ENCODE data around the gene RNU6-7. TPM values are rescaled to one million over a fixed set of nuclear protein-coding genes. Genes with fewer than 3 reads are reported as not detected.

Gene RNU6-7
- total RNA-seq, 2 donors from 2014 or later: not detected

GRCh38 chr14:32232481-32232880 lies 30.6 kb downstream of the RNU6-7 start:
- no peak for TF ChIP-seq CTCF (conservative IDR thresholded peaks at IDR 0.05)
- no peaks in the 10 kb centered on the region for H3K36me3 ChIP-seq (ENCODE audit: control insufficient read depth, insufficient read depth, low read length)
- H3K27ac ChIP-seq (ENCODE audit: low read depth, low read length): no peak overlapping the region
- H3K9me3 ChIP-seq (ENCODE audit: control insufficient read depth, low read length): no peaks in the 10 kb centered on the region
- no peak overlapping the region for H3K4me3 Mint-ChIP-seq
- no peaks in the 10 kb centered on the region for H3K27me3 ChIP-seq (ENCODE audit: control insufficient read depth, insufficient read depth, low read length, poor library complexity, severe bottlenecking)
- no peak overlapping the region for H3K9ac ChIP-seq (ENCODE audit: extremely low read depth, low read length, poor library complexity, severe bottlenecking)
- H3K4me1 Mint-ChIP-seq: peaks cover 25% of the 10 kb centered on the region
- H3K9me3 Mint-ChIP-seq: peaks cover 14% of the 10 kb centered on the region
- H3K27me3 Mint-ChIP-seq (ENCODE audit: insufficient read depth): no peaks in the 10 kb centered on the region
- no peak for DNase-seq
- no peak overlapping the region for H3K4me3 ChIP-seq (ENCODE audit: low read length)
- WGBS, 2 experiments (ENCODE audit: insufficient coverage in 1 of 2, insufficient read length in 1 of 2): 91 to 100% methylated on average over 1 of the region's 1 CpG
- H3K27ac Mint-ChIP-seq: no peak overlapping the region
- no peaks in the 10 kb centered on the region for H3K36me3 Mint-ChIP-seq (ENCODE audit: low read depth)
- peaks cover 22% of the 10 kb centered on the region for H3K4me1 ChIP-seq (ENCODE audit: control insufficient read depth, insufficient read depth, low read length)

GRCh38 chr14:32233260-32233659 lies 31.4 kb downstream of the RNU6-7 start:
- no peak overlapping the region for H3K27ac Mint-ChIP-seq
- H3K36me3 Mint-ChIP-seq (ENCODE audit: low read depth): no peaks in the 10 kb centered on the region
- peaks cover 20% of the 10 kb centered on the region for H3K9me3 Mint-ChIP-seq
- peaks cover 17% of the 10 kb centered on the region for H3K4me1 ChIP-seq (ENCODE audit: control insufficient read depth, insufficient read depth, low read length)
- no peak for DNase-seq
- 91 to 100% methylated on average over 1 of the region's 1 CpG for WGBS, 2 experiments (ENCODE audit: insufficient coverage in 1 of 2, insufficient read length in 1 of 2)
- no peak for TF ChIP-seq CTCF (conservative IDR thresholded peaks at IDR 0.05)
- no peak overlapping the region for H3K4me3 ChIP-seq (ENCODE audit: low read length)
- no peaks in the 10 kb centered on the region for H3K27me3 ChIP-seq (ENCODE audit: control insufficient read depth, insufficient read depth, low read length, poor library complexity, severe bottlenecking)
- no peak overlapping the region for H3K27ac ChIP-seq (ENCODE audit: low read depth, low read length)
- H3K4me1 Mint-ChIP-seq: peaks cover 19% of the 10 kb centered on the region
- H3K27me3 Mint-ChIP-seq (ENCODE audit: insufficient read depth): no peaks in the 10 kb centered on the region
- no peaks in the 10 kb centered on the region for H3K9me3 ChIP-seq (ENCODE audit: control insufficient read depth, low read length)
- no peak overlapping the region for H3K4me3 Mint-ChIP-seq
- H3K36me3 ChIP-seq (ENCODE audit: control insufficient read depth, insufficient read depth, low read length): no peaks in the 10 kb centered on the region
- H3K9ac ChIP-seq (ENCODE audit: extremely low read depth, low read length, poor library complexity, severe bottlenecking): no peak overlapping the region

- peak; percentile 66 for TF ChIP-seq CTCF (conservative IDR thresholded peaks at IDR 0.05)
- Histone ChIP-seq H3K27ac (ENCODE audit: low read depth, low read length) (no peak overlapping the region), H3K4me1 (ENCODE audit: control insufficient read depth, insufficient read depth, low read length) (no peaks in the 10 kb centered on the region), H3K4me3 (ENCODE audit: low read length) (no peak overlapping the region), H3K9me3 (ENCODE audit: control insufficient read depth, low read length) (peaks cover 23% of the 10 kb centered on the region), H3K27me3 (ENCODE audit: control insufficient read depth, insufficient read depth, low read length, poor library complexity, severe bottlenecking) (no peaks in the 10 kb centered on the region), H3K36me3 (ENCODE audit: control insufficient read depth, insufficient read depth, low read length) (no peaks in the 10 kb centered on the region), H3K9ac (ENCODE audit: extremely low read depth, low read length, poor library complexity, severe bottlenecking) (no peak overlapping the region)
- H3K27me3 Mint-ChIP-seq (ENCODE audit: insufficient read depth): peaks cover 2% of the 10 kb centered on the region
- no peak overlapping the region for H3K27ac Mint-ChIP-seq
- peaks cover 10% of the 10 kb centered on the region for H3K36me3 Mint-ChIP-seq (ENCODE audit: low read depth)
- H3K4me3 Mint-ChIP-seq: no peak overlapping the region
- no peaks in the 10 kb centered on the region for H3K4me1 Mint-ChIP-seq
- no peak for DNase-seq
- H3K9me3 Mint-ChIP-seq: peaks cover 29% of the 10 kb centered on the region
These were observed 42.6 kb downstream of the RNU6-7 start for GRCh38 chr14:32244404-32244803.

Data from endodermal cell (in vitro differentiated cells).